ENCODE data around the gene ROCK2.

GRCh38 chr2:11309706-11310105 lies 34.7 kb downstream of the ROCK2 start:
- TF ChIP-seq CTCF (conservative IDR thresholded peaks at IDR 0.05) (no peak), EZH2 (IDR thresholded peaks at IDR 0.05; ENCODE audit: low read depth) (no peak)

Data from PC-9 (cell line).